GM21737 (cell line): ENCODE measurements around the gene IL34.

Source experiments
- ATAC-seq: cut with Tn5 transposase; IDR thresholded peaks from one replicate; pipeline ENCODE4 v1.9.1; 2021; ENCODE audit warnings: mild to moderate bottlenecking, moderate library complexity; ENCODE audit not compliant: unreplicated experiment

Gene IL34

DNA sequence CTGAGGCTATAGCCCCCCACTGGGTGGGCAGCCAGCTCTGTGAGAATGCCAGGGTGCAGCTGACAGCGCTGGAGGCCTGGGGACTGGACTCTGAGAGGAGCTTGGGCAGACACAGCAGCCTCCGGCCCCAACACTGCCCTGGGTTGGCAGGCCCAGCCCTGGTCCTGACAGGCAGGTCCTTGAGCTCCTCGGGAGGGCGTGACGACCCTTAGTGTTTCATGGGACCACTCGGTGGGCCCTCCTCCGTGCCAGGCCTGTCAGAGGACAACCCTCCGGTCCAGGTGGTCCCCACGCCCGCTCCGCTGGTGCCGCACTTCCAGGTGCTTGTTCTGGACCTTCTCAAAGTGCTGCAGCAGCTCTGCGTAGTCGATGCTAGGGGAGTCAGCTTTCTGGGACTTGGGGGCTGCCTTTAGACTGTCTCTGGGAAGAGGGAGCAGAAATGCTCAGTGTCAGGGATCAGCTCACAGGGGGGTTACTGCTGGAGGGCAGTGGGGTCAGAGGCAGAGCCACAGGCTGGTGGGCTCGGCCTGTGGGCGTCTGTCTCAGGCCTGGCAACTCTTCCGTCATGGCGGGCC lies 41.4 kb downstream of the IL34 start:
- no peak for ATAC-seq

DNA sequence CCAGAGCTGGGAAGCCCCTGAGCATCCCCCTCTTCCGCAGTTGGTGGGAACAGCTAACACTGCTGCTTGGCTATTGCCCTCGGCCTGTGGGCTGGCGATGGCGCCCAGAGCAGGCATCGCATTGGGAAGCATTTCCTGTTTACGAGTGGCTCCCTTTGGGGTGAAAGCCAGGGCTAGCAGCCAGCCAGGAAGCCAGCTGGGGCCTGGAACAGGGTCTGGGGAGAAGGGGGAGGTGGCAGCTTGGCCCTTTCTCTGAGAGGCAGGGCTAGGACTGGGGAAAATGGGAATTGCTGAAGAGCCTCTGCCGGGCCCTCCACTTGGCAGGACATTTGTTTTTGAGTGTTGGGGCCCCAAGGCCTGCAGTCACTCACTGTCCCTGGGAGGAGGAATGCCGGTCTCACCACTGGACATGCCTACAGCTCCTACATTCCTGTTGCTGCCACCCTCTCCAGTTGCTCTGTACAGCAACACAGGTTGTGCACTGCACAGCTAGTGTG lies 41.9 kb downstream of the IL34 start:
- ATAC-seq, result no peak

DNA sequence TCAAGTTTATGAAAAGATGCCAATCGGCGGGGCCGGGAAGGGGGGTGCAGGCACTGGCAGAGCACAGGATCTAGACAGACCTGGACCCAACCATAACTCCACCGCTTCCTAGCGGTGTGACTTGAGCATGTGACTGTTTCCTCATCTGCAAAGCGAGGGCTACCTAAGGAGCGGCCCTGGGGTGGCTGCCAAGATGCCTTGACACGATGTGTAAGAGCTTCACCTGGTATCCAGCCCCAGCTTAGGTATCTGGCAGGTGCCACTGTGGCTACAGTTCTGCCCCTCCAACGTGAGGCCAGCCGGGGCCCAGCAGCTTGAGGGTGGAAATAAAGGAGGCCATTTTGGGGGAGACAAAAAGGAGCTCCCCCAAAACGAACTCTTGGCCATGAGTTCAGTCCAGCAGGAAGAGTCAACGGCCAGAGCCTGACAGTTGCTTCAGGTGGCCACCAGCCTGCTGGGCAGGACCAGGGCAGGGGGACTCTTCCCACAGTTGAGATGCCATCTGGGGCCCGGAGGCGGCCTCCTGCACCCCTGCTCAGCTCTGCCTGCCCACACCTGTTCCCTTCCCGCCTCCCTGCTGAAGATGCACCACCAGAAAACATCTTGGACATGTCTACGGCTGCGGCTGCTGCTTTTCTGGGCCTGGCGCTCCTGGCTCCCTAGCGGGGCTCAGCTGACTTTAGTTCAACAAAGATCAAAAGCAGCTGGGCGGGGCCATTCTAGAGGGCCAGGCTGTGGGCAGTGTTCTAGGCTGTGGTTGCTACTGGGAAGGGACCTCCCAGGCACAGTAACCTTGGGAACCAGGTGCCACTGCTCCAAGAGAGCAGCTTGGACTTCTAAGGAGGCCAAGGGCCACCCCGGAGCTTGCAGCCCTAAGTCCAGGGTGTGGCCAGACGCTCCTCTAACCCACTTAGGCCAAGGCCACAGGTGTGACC lies 42.9 kb downstream of the IL34 start:
- no peak for ATAC-seq

DNA sequence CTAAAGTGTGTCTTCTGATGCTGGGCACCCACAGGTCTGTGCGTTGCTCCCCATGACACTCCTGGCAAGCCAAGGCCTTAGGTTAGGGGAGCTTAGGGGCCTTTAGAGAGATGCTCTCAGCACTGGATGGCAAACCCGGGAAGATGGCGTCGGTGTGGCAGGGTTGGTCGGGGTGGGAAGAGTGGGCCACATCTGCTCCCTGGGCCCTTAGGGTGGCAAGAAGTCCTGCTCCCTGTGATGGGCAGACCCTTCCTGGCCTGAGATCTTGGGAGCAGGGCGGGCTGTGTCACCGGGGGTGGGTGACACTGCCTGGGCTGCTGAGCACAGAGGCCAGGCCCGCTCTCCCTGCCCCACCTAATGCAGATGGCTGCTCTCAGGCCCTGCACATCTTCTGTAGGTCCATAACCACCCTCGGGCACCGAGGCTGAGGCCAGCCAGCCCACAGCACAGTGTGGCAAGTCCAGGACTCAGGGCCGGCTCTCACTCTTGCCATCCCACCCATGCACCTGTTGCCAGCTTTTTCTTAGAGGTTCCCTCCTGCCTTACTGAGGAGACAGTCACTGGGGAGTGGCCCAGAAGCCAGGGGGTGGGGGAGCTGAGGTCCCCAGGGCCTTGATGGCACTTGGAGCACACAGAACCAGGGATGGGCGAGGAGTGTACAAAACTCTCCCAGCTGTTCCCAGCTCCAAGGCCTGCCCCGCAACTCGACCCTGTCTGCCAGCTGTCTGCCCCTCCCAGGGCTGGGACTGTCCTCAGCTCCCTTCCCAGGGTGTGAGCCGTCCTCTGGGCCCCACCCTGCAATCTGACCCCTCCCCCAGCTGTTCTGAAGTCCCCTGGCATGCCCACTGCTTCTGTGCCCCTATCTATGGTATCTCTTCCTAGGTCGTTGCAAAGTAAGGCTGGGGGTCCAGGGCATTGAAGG lies 43.9 kb downstream of the IL34 start:
- no peak for ATAC-seq

DNA sequence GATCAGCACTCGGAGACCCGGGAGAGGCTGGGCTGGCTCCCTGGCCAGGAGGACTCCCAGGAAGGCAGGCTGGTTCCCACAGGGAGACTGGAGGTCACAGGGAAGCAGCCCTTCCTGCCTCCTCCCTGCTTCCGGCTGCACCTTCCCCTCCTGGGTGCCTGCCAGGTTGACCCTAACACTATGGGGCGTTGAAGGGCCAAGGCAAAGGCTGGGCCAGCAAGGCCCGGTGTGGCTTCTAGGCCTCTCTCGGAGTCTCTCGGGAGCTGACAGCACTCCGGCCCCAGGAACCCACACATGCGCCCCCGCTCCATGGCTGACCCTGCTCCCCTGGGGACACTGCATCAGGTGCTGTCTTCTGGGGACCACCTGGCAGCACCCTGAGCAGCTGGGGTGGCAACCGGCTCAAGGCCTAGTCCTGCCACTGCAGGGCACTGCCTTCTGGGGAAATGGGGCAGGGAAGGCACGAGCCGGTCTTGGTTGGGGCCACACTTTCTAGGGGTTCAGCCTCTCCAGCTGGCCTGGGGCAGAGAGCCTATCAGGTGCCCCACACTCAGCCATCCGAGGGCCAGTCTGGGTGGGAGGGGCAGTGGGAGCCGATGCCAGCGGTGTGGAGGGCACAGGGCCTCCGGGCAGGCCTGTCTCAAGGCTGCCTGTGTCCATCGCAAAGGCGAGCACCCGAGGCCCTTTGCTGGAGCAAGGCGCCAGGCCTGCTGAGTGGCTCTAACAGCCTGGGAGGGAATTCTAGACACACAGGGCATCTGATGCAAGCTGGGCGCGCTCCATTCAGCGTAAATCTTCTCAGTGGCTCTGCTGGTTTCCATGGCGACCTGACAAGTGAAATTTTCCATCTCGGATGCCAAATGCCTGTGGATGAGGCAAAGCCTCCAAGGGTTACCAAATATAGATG lies 45.1 kb downstream of the IL34 start:
- ATAC-seq, result no peak

DNA sequence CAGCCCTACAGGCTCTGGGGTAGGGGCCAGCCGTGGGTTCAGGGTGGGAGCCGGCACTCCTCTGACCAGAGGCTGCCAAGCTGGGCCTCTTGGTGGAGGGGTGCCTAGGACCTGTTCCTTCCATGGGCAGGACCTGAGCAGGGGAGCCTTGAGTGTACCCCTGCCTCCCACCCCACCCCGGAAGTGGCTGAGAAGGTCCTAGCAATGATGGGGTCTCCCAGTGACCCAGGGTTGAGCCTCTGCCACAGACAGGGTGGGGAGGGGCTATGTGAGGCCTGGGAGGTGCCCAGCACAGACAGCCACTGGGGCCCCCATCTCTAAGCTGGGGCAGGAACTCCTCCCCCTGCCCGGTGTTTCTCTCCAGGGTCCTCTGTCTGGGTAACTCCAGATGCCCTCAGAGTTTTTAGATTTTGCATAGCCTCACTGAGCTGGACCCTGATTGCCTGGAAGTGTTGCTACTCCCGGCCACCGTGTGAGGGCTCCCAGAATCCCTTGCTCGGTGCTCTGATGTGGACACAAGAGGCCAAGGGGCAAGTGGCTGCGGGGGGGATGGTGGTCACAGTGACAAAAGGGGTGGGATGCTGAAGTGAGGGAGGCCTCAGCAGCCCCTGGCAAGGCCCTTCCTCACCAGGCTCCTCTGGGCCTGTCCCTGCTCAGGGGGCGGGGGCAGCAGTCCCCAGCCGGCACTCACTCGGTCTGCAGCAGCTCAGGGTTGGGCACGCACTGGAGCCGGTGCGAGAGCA lies 45.9 kb downstream of the IL34 start:
- ATAC-seq, result no peak

DNA sequence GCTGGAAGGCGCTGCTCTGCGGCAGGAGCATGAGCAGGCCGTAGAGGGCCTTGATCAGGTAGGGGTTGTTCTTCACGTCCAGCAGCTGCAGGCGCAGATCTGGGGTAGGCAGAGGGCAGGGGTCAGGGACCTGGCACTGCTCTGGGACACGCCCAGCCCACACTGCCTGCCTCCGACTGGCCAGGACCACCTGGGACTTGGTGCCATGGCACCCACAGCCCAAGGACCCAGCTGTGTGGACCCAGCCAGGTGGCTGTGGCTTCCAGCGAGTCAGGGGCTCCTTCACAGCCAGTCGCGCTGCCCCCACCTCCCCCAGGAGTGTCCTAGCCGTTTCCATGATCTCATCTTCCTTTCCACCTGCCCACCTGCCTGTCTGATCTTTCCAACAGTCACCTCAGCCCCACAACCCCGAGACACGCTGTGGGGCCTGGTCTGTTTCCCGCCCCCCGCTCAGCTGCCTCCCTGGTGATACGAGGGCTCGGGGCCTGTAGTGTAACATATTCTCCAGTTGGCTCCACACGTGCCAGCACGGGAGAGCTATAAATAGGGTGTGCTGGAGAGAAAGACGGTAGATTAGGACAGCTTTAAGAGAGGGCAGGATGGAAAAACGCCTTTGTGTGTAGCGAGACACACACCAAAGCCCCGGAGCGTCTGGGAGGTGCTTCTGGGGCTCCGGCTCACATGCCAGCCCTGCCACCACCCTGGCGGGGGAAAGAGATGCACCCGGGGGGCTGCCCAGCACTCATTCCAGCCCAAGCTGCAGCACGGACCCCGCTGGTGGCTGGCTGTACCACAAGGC lies 46.7 kb downstream of the IL34 start:
- no peak for ATAC-seq

DNA sequence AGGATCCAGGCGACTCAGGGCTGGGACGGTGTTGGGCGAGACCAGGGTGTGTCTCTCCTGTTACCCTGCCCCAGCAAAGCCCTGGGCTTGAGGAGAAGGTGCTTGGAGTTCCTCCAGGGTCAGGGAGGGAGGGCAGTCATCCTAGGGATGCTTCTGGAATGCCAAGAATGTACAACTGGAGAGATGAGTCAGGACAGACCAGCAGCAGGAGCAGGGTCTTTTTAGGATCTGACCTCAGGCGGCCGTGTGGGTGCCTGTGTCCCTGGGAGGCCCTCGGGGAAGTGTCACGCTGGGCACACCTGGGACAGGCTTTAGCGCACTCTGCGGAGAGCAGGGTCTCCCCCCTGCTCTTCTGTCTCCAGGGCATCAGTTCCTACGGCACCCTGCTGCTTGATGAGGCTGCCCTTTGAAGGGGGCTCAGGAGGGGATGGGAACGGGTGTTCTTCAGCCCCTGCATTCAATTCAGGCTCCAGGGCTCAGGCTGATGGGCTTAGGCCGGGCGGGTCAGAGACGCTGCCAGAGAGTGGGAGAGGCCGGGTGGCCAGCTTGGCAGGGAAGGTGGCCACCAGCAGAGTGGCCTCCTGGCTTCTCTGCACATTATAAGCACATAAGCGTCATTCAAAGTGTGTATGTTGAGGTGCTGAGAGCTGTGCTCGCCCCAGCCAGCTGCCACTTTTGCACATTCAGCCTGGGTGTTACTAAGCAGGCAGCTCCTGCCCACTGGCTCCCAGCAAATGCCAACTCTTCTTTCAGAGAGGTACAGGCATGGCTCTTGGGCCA lies 47.9 kb downstream of the IL34 start:
- ATAC-seq, result no peak

DNA sequence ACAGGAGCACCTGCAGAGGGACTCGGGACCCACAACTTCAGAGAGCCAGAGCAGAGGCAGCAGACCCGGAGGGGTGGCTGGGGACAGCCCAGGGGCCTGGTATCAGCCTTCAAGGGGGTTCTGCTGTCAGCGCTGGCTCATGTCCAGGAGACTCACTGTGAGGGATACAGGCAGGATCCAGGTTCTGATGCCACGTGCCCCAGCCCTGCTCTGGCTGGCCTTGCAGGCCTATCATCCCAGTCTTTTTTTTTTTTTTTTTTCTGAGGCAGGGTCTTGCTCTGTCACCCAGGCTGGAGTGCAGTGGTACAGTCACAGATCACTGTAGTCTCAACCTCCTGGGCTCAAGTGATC lies 48.5 kb downstream of the IL34 start:
- ATAC-seq, result no peak

DNA sequence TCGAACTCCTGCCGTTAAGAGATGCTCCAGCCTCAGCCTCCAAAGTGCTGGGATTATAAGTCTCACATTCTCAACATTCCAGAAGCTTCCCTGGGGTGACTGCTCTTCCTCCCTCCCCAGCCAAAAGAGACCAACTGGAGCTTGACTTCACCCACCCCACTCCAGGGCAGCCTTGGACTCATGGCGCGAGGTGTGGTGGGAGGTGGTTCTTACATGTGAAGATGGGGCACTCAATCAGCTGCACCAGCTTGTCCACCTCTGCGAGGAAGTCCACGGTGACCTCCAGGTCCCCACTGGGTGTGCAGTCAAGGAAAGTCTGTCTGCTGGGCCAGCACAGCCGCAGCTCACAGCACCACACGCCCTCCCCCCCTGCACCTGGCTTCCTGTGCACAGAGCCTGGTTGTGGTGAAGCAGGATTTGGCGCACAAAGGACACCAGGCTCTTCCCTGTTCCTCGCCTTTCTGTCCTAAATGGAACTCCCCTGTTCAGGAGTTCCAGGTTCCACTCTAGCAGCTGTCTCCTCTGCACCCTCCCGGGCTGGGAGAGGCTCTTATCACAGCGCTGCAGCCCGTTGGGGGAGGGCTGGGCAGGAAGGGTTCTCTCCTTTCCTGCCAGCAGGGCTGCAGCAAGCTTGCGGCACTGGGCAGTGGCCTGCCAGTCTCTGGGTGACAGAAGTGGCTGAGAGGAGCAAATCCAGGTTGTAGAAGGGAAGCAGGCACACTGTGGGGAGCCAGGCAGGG lies 49.1 kb downstream of the IL34 start:
- no peak for ATAC-seq

DNA sequence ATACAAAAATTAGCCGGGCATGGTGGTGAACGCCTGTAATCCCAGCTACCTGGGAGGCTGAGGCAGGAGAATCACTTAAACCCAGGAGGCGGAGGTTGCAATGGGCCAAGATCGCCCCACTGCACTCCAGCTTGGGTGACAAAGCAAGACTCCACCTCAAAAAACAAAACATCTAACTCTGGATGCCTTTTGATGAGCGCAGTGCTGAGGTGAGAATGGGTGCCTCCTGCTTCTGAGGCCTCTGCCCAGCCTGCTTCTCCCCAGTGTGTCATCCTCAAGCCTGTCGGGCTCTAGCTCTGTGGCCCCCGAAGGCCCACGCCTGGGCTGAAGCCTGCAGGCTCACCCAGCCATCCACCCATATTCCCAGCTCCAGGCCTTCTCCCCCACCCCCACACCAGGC lies 50.0 kb downstream of the IL34 start:
- ATAC-seq, result no peak

DNA sequence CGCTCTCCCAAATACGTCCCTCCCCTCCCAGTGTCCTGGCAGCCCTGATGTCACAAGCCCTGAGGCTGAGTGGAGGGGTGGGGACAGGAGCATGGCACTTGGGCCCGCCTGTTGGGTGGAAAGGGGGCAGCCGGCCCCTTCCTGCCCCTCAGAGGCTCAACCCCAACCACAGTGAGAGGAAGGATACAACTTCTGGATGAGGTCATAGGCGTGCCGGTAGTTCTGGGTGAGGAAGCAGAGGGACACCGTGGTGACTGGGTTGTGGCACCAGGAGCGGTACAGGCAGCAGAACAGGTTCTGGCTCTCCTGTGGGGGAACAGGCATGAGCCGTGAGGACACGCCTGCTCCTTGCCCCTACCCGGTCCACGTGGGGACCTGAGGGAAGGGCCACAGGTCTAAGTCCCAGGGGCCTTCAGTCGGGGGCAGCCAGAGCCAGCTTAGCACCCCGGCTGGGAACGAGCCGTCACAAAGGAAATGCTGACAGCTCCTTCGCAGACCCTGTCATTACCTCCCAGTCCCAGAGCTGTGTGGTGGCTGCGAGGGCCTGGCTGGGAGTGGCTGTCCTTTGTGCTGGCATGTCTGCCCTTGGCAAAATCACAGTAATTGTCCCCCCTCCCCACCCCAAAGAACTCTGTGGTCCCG lies 50.7 kb downstream of the IL34 start:
- ATAC-seq, result no peak

DNA sequence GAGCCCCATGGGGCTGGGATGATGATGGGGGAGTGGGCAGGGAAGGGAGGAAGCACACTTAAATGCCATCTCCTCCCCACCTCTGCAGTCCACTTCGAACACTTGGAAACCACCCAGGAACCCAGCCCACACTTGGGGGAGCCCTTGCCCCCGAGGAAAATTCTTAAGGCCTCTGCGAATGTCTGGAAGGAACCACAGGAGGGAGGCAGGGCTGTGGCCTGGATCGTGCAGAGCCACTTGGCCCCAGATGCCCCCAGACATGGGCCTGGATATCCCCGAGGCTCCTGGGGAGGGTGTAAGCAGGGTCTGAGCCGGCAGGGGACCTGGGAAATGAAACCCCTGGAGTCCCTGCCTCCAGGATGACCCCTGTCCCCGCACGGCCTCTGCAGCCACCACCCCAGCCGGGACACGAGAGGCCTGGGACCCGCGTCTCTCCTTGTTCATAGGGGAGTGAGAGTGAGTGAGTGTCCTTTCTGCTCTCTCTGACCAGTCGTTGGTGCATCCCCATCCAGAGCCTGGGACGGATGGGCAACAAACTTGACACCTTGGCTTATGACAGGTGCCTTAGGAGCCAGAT lies 51.3 kb downstream of the IL34 start:
- no peak for ATAC-seq

DNA sequence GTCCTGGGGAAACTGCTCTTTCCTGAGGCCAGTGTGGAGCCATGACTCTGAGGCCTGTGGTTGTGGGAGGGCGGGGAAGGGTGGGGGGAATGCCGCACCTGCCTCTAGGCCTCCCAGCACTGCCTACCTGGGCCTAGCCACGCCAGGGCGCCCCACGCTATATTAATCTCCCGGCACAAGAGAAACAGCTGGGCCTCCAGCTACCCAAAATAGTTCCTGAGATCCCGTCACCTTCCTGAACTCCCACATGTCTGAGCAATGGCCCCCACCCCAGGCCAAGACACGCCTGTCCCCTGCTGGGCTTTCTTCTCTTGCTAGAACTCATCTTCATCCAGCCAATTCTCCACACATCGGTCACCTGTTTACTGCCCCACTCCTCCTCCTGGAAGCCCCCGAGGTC lies 52.5 kb downstream of the IL34 start:
- no peak for ATAC-seq

DNA sequence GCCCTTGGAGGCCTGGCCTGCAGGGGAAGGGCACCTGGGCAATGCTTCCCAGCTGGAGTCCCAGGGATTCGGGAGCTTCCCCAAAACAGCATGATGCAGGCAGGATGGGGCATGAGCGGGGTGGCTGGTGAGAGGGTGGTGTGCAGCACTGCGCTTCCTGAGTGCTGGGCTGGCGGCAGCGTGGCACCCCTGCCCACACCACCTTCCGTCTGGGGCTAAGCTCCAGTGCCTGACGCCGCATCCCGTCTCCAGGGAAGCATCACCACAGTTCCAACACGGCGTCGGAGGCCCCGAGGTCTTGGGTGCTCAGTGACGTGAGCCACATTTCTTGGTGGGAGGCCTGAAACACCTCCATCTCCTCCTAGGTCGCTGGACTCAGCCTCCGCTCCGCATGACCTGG lies 53.3 kb downstream of the IL34 start:
- no peak for ATAC-seq
